Measurements from ENCODE around the gene SYT7.

DNA sequence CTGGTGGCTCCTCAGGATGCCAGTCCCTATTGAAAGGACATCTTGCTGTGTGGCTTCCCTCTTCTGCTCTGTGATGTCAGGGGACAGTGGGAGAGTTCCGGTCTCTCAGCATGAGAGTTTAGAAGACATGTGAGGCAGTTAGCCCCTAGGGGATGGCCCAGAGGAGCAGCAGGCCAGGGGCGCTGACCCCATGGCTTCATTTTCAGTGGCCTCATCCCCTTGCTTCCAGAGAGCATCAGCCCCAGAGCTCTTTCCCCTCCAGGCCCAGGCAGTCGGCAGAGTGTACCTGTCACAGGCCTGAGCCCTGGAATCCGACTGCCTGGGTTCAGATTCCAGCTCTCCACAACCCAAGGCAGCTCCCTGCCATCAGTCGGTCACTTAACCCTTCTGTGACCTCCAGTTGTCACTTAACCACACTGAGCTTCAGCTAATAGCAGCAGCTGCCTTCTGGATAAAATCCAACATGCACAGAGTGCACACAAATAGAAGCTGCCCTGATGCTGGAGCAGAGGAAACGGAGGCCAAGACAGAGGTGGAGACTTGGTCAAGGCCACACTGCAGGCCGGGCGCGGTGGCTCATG lies 86.4 kb downstream of the SYT7 start:
- no peak for TF ChIP-seq POLR2A (IDR thresholded peaks at IDR 0.05)
- TF ChIP-seq, protein P1, sequence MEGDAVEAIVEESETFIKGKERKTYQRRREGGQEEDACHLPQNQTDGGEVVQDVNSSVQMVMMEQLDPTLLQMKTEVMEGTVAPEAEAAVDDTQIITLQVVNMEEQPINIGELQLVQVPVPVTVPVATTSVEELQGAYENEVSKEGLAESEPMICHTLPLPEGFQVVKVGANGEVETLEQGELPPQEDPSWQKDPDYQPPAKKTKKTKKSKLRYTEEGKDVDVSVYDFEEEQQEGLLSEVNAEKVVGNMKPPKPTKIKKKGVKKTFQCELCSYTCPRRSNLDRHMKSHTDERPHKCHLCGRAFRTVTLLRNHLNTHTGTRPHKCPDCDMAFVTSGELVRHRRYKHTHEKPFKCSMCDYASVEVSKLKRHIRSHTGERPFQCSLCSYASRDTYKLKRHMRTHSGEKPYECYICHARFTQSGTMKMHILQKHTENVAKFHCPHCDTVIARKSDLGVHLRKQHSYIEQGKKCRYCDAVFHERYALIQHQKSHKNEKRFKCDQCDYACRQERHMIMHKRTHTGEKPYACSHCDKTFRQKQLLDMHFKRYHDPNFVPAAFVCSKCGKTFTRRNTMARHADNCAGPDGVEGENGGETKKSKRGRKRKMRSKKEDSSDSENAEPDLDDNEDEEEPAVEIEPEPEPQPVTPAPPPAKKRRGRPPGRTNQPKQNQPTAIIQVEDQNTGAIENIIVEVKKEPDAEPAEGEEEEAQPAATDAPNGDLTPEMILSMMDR (IDR thresholded peaks at IDR 0.05), result no peak

Data from heart left ventricle (tissue), 13 donors.